Suppressor macrophage treated with lipopolysaccharide for 1 hour (primary cell): ENCODE measurements around the gene USF1.
"Not testable (repeated sequence)": the region's sequence is repeated elsewhere in the genome, so short reads cannot be mapped to it uniquely, and the experiment has no call there.

Experiments used
- DNase-seq, 3 donors: peaks; one replicate each; pipeline ENCODE4 v3.0.0-alpha.2; 2020 to 2022

Gene USF1

GRCh38 chr1:161018631-161018930 is 27.2 kb downstream of the USF1 start:
- no peak for DNase-seq

- DNase-seq: peak; percentile 48 to 68 (median 53)
These were observed 27.8 kb downstream of the USF1 start for GRCh38 chr1:161017756-161018630.

GRCh38 chr1:161017181-161017580 is 28.6 kb downstream of the USF1 start:
- DNase-seq: not testable (repeated sequence)

- DNase-seq: peak in 2 of 3 donors; percentile 18 to 39
These were observed 29.1 kb downstream of the USF1 start for GRCh38 chr1:161016683-161017082.

- DNase-seq: peak; percentile 93 to 97 (median 93)
These were observed 32.1 kb downstream of the USF1 start for GRCh38 chr1:161013488-161014230.

DNA sequence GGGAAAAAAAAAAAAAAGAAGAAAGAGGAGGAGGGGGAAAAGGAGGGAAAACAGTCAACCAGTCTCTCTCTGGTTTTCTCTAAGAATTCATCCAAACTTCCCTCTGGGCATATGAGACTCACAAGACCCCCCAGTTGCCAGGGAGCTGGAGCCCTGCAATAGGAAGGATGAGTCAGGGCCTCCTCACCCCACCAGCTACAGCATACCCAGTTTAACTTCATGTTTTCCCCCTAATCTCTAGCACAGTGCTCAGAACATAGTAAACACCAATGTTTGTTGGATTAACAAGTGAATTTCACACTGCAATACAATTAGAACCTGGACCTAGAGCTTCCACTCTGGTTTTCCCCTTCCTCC is 32.7 kb downstream of the USF1 start:
- peak; percentile 86 to 90 (median 90) for DNase-seq

- DNase-seq: no peak
These were observed 33.4 kb downstream of the USF1 start for GRCh38 chr1:161012420-161012819.

DNA sequence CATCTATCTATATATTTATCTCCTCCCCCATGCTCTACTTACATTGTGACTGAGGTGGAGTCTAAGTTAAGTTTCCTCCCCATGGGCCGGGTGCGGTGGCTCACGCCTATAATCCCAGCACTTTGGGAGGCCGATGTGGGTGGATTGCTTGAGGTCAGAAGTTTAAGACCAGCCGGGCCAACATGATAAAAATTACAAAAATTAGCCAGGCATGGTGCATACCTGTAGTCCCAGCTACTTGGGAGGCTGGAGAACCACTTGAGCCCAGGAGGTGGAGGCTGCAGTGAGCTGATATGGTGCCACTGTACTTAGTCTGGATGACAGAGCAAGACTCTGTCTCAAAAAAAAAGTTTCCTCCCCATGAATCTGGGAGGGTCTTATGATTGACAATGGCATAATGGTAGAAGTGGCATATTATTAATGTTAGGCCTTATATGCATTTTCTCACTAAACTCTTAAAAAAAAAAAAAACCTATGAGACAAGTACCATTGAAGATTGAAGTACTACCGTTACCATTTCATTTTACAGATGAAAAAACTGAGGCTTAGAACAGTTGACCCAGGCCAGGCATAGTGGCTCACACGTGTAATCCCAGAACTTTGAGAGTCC is 36.1 kb downstream of the USF1 start:
- DNase-seq: no peak

GRCh38 chr1:161008869-161009510 is 36.8 kb downstream of the USF1 start:
- DNase-seq: peak in 1 of 3 donors; percentile 10

- DNase-seq: no peak
These were observed 38.4 kb downstream of the USF1 start for GRCh38 chr1:161007369-161007768.

- no peak for DNase-seq
These were observed 39.2 kb downstream of the USF1 start for GRCh38 chr1:161006563-161006962.

- DNase-seq: no peak
These were observed 44.3 kb downstream of the USF1 start for GRCh38 chr1:161001525-161001924.

- DNase-seq: no peak
These were observed 44.9 kb downstream of the USF1 start for GRCh38 chr1:161000736-161001480.

- no peak for DNase-seq
These were observed 46.4 kb downstream of the USF1 start for GRCh38 chr1:160999376-160999775.

DNA sequence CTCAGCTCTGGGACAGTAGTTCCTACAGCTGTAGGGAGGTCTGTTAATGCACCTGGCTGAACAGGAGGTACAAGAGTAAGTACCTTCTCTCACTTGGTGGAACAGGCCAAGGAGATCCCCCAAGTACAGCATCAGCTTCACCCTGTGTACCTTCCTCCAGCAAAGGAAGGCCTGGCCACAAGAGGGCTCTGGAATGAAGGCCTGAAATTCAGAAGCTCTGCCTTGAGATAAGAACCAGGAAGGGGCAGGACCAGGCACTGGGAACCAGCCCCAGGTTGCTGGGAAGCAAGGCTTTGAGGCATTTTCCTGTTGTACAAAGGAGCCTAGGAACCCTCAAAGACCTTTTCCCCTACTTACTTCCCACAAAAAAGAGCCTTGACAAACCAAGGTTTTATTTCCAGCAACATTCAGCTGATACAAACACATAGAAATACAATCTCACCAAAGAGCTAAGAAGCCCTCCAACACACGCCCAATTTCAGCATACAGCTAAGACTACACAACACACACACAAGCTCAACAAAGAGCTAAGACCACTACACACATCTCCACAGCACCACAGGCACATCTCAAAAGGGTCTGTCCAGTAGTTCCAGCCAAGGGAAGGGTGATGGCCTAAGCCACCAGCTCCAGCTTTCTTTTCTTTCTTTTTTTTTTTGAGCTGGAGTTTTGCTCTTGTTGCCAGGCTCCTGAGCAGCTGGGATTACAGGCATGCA is 48.3 kb downstream of the USF1 start:
- DNase-seq: peak; percentile 71 to 76 (median 76)

DNA sequence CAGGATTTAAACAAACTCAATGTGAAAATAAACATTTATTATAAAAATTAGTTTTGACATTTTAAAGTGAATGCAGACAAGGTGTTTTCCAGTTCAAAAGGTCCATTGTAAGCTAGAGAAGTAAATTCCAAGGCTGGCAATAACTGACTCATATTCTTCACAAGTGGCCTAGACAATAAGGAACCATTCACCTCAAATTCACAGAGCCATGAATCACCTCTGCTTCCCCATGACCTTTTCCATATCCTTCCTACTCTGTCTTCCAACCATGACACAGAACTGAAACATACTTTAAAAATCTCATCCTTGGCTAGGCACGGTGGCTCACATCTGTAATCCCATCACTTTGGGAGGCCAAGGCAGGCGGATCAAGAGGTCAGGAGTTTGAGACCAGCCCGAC is 49.6 kb downstream of the USF1 start:
- DNase-seq: peak; percentile 66 to 82 (median 78)

GRCh38 chr1:160993544-160994193 is 52.1 kb downstream of the USF1 start:
- DNase-seq: peak; percentile 53 to 69 (median 65)

GRCh38 chr1:160992036-160992435 is 53.7 kb downstream of the USF1 start:
- not testable (repeated sequence) for DNase-seq
